PC-9 (cell line): Measurements from ENCODE around the gene COL6A1.

Experiments used
- EZH2 ChIP-seq: fragments of 200-600 bp; sonication (generic); IDR thresholded peaks from 2 replicates; pipeline ENCODE4 v1.8.0; 2017; ENCODE audit warnings: antibody characterized with exemption, low read depth
- TF ChIP-seq, protein P1 (sequence below): fragments of 200-600 bp; sonication (generic); conservative IDR thresholded peaks from 2 replicates; pipeline ENCODE4 v1.6.1; 2017; ENCODE audit warnings: mixed run types, antibody characterized with exemption, mild to moderate bottlenecking, moderate library complexity

GRCh38 chr21:45938811-45939520, 42.6 kb upstream of the COL6A1 start:
- TF ChIP-seq, protein P1, sequence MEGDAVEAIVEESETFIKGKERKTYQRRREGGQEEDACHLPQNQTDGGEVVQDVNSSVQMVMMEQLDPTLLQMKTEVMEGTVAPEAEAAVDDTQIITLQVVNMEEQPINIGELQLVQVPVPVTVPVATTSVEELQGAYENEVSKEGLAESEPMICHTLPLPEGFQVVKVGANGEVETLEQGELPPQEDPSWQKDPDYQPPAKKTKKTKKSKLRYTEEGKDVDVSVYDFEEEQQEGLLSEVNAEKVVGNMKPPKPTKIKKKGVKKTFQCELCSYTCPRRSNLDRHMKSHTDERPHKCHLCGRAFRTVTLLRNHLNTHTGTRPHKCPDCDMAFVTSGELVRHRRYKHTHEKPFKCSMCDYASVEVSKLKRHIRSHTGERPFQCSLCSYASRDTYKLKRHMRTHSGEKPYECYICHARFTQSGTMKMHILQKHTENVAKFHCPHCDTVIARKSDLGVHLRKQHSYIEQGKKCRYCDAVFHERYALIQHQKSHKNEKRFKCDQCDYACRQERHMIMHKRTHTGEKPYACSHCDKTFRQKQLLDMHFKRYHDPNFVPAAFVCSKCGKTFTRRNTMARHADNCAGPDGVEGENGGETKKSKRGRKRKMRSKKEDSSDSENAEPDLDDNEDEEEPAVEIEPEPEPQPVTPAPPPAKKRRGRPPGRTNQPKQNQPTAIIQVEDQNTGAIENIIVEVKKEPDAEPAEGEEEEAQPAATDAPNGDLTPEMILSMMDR = no peak
- TF ChIP-seq EZH2 = no peak
